Hepatocyte (in vitro differentiated cells): Measurements from ENCODE around the gene LRMDA.

Source experiments
- EZH2 ChIP-seq: fragments of 200-600 bp; sonication (generic); IDR thresholded peaks from 2 replicates; pipeline ENCODE4 v1.6.1; 2016; ENCODE audit warnings: antibody characterized with exemption, mild to moderate bottlenecking, borderline replicate concordance
- EZH2phosphoT487 ChIP-seq: fragments of 200-600 bp; sonication (generic); IDR thresholded peaks from one replicate; pipeline ENCODE4 v1.6.1; 2018; ENCODE audit warnings: antibody characterized with exemption, mild to moderate bottlenecking, low read depth, moderate library complexity; ENCODE audit not compliant: unreplicated experiment, severe bottlenecking
- TF ChIP-seq, protein P1 (sequence below): fragments of 200-600 bp; sonication (generic); IDR thresholded peaks from 2 replicates; pipeline ENCODE4 v1.5.1; 2016; ENCODE audit warnings: antibody characterized with exemption, mild to moderate bottlenecking; ENCODE audit not compliant: poor library complexity

DNA sequence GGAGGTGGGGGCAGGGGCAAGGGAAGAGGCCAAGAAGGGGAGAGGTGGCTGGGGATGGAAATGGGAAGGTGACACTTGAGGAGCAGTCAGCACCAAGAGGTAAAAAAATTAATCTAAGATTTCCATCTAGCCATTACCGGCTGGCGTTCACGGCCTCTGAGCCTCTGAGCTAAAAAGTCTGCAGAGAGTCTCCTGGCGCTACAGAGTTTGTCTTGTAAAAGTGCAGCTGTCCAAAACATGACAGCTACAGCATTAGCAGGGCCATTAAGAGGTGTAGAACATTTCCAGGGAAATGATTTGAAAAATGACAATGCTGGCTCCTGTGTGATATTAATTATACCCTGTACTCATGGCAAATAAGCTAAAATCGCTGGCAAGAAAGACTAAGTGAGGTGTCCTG lies 167.6 kb downstream of the LRMDA start:
- TF ChIP-seq, protein P1, sequence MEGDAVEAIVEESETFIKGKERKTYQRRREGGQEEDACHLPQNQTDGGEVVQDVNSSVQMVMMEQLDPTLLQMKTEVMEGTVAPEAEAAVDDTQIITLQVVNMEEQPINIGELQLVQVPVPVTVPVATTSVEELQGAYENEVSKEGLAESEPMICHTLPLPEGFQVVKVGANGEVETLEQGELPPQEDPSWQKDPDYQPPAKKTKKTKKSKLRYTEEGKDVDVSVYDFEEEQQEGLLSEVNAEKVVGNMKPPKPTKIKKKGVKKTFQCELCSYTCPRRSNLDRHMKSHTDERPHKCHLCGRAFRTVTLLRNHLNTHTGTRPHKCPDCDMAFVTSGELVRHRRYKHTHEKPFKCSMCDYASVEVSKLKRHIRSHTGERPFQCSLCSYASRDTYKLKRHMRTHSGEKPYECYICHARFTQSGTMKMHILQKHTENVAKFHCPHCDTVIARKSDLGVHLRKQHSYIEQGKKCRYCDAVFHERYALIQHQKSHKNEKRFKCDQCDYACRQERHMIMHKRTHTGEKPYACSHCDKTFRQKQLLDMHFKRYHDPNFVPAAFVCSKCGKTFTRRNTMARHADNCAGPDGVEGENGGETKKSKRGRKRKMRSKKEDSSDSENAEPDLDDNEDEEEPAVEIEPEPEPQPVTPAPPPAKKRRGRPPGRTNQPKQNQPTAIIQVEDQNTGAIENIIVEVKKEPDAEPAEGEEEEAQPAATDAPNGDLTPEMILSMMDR: no peak
- TF ChIP-seq EZH2 (no peak), EZH2phosphoT487 (no peak)
